ENCODE results near the gene AP4E1. TPM values are rescaled to one million over a fixed set of nuclear protein-coding genes. Genes with fewer than 3 reads are reported as not detected.
"Not testable (repeated sequence)": the region's sequence is repeated elsewhere in the genome, so short reads cannot be mapped to it uniquely, and the experiment has no call there.

The AP4E1 gene
- total RNA-seq, 1 donor from 2014 or later, result 10.1 TPM

DNA sequence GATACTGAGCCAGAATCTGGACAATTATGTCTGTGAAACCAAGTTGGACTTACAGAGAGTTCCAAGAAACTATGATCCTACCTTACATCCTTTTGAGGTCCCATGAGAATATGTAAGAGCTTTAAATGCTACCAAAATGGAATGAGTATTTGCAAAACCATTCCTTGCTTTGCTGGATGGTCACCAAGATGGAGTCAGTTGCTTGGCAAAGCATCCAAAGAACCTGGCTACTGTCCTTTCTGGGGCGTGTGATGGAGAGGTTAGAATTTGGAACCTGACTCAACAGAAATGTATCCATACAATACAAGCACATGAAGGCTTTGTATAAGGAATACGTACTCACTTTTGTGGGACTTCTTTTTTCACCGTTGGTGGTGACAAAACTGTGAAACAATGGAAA lies 36.2 kb downstream of the AP4E1 start:
- no peak for DNase-seq (ENCODE audit: low read depth in 2 of 2)

DNA sequence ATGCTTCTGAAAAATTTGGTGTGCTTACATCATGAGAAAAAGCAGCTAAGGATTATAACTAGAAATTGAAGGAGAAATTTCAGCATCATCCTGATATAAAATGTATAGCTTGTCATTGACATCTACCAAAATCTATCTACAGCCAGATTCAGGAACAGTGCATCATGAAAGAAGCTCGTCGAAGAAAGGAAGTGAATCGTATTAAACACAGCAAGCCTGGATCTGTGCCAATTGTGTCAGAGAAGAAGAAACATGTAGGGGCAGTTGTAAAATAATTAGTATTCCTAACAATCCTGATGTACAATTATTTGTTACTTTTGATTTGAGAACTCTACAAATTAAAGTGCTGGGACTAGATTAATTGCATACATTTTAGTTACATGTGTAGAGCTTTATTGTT lies 37.2 kb downstream of the AP4E1 start:
- peak; percentile 11 to 67 for DNase-seq (ENCODE audit: low read depth in 2 of 2)

DNA sequence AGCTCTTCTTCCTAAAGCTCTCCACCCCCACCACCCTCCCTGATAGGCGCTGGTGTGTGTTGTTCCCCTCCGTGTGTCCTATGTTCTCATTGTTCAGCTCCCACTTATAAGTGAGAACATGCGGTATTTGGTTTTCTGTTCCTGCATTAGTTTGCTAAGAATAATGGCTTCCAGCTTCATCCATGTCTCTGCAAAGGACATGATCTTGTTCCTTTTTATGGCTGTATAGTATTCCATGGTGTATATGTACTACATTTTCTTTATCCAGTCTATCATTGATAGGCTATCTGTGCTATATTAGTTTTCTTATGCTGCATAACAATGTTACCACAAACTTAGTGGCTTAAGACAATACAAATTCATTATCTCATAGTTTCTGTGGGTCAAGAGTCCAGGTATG lies 42.3 kb downstream of the AP4E1 start:
- not testable (repeated sequence) for DNase-seq (ENCODE audit: low read depth in 2 of 2)

DNA sequence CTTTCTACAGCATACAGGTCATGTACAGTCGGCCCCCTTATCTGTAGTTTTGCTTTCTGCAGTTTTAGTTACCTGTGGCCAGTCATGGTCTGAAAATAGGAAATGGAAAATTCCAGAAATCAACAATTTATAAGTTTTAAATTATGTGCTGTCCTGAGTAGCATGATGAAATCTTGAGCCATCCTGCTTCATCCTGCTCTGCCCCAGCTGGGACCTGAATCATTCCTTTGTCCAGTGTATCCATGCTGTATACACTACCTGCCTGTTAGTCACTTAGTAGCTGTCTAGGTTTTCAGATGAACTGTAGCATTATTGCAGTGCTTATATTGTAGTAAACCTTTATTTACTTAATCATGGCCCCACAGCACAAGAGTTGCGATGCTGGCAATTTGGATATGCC lies 44.8 kb downstream of the AP4E1 start:
- peak in 1 of 2 donors; percentile 4 for DNase-seq (ENCODE audit: low read depth in 2 of 2)

DNA sequence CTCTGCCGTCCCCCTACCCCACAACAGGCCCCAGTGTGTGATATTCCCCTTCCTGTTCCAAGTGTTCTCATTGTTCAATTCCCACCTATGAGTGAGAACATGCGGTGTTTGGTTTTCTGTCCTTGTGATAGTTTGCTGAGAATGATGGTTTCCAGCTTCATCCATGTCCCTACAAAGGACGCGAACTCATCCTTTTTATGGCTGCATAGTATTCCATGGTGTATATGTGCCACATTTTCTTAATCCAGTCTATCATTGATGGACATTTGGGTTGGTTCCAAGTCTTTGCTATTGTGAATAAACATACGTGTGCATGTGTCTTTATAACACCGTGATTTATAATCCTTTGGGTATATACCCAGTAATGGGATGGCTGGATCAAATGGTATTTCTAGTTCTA lies 46.4 kb downstream of the AP4E1 start:
- DNase-seq (ENCODE audit: low read depth in 2 of 2), result not testable (repeated sequence)

DNA sequence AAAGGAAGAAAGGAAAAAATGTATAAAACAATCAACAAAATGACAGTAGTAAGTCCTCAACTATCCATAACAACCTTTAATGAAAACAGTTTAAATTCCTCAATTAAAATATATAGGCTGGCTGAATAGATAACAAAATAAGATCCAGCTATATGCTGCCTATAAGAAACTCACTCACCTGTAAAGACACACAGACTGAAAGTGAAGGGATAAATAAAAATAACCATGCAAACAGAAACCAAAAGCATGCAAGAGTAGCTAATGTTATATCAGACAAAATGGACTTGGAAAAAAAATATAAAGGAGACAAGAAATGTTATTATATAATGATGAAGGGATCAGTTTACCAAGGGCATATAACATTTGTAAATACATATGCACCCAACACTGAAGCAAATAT lies 51.2 kb downstream of the AP4E1 start:
- DNase-seq (ENCODE audit: low read depth in 2 of 2), result no peak

DNA sequence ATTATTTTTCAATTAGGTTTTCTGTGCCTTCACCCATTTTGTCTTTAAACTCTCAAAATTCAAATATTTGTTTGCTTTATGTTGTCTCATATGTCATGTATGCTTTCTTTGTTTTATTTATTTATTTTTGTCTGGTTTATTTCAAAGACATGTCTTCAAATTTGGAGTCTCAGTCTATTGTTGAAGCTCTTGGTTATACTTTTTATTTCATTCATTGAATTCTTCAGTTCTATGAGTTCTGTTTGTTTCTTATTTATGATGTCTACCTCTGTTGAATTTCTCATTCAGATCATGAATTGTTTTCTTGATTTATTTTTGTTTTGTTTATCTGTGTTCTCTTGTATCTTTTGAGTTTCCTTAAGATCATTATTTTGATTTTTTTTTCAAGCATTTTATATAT lies 55.6 kb downstream of the AP4E1 start:
- no peak for DNase-seq (ENCODE audit: low read depth in 2 of 2)

DNA sequence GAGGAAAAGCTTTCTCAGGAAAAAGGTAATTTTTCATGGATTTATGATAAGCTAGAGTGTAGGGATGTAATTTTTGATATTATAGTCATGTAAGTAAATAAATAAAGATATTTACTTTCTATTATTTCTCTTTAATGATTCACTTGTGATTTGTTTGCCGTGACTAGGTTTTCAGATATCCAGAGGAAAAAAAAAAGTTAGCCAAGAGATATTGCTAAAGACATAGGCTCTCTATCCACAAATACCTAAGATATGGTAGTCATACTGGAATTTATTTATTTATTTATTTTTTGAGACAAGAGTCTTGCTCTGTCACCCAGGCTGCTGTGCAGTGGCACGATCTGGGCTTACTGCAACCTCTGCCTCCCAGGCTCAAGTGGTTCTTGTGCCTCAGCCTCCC lies 59.9 kb downstream of the AP4E1 start:
- no peak for DNase-seq (ENCODE audit: low read depth in 2 of 2)

DNA sequence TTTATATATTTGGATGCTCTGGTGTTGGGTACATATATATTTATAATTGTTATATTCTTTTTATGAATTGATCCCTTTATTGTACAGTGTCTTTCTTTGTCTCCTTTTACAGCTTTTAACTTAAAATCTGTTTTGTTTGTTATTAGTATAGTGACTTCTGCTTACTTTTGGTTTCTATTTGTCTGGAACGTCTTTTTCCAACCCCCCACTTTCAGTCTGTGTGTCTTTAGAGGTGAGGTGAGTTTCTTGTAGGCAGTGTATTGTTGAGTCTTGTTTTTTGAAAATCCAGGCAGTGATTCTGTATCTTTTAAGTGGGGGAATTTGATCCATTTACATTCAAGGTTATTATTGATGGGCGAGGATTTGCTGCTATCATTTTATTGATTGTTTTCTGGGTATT lies 62.0 kb downstream of the AP4E1 start:
- no peak for DNase-seq (ENCODE audit: low read depth in 2 of 2)

DNA sequence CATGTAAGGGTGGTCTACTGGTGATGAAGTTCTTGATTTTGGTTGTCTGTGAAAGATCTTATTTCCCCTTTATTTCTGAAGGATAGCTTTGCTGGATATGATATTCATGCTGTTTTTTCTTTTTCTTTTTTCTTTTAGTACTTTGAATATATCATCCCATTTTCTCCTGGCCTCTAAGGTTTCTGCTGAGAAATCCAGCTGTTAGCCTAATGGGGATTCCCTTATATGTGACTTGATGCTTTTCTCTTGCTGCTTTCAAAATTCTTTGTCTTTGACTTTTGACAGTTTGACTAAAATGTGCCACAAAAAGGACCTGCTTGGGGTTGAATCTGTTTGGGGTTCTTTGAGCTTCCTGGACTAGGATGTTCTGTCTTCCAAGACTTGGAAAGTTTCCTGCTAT lies 62.6 kb downstream of the AP4E1 start:
- no peak for DNase-seq (ENCODE audit: low read depth in 2 of 2)

DNA sequence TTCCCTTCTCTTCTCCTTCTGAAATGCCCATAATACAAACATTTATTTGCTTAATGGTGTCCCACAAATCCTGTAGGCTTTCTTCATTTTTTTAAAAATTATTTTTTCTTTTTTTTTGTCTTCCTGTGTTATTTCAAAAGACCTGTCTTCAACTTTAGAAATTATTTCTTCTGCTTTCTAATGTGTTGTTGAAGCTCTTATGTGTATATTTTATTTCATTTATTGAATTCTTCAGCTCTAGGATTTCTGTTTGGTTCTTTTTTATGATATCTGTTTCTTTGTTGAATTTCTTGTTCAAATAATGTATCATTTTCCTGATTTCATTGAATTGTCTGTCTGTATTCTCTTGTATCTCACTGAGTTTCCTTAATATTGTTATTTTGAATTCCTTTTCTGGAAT lies 63.1 kb downstream of the AP4E1 start:
- no peak for DNase-seq (ENCODE audit: low read depth in 2 of 2)

DNA sequence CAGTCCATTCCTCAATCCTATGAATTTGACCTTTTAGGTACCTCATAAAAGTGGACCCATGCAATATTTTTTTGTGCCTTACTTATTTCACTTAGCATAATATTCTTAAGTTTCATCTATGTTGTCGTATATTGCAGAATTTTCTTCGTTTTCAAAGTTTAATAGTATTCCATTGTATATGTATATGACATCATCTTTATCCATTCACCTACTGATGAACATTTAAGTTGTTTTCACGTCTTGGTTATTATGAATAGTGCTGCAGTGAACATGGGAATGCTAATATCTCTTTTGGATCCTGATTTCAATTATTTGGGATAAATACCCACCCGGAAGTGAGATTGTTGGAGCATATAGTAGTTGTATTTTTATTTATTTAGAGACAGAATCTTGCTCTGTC lies 65.1 kb downstream of the AP4E1 start:
- DNase-seq (ENCODE audit: low read depth in 2 of 2), result no peak

DNA sequence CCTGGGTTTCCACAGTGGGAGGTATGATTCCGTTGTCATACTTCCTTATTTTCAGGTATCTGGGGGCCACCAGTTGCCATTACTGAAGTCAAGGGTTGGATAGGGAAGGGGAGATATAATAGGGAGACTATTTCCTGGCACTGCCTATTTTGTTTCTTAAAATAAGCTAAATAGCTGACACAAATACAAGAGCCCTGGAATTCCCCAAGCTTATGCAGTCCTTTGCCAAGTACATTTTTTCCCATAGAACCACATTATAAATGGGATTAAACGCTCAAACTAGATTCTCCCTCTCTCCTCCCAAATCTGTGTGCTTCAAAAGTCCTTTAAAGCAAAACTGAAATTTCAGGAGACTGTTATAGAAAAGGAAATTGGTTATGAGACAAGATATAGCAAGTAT lies 68.7 kb downstream of the AP4E1 start:
- peak; percentile 36 to 41 for DNase-seq (ENCODE audit: low read depth in 2 of 2)

DNA sequence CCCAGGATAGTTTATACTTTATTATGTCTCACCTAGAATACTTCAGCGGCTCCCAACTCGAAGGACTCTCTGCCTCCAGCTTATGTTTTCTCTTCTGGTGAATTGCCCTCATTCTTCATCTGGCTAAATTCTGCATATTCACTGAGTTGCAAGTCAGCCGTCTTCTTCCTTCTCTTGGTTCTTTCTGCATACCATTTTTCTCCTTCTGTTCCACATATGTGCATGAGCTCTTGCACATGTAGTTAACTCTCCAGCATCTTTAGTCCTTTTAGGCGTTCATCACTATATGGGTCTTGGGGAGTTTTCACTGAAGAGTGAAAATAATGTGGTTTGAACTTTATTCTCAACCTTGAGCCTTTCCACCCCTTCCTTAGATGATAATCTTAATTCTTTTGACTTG lies 70.1 kb downstream of the AP4E1 start:
- DNase-seq (ENCODE audit: low read depth in 2 of 2), result no peak

DNA sequence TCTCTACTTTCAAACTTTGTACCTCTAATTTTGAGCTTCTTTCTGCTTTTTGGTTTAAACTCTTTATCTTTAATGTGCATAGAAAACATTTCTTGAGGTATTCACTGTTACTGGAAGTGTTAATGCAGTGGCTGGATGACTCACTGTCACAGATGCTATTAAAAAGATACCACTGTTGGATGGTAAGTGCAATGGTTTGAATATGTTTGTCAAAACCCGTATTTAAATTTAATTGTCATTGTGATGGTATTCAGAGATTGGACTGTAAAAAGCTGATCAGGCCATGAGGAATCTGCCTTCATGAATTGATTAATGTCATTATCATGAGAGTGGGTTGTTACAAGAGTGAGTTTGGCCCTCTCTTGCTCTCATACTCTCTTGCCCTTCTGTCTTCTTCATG lies 70.6 kb downstream of the AP4E1 start:
- no peak for DNase-seq (ENCODE audit: low read depth in 2 of 2)

DNA sequence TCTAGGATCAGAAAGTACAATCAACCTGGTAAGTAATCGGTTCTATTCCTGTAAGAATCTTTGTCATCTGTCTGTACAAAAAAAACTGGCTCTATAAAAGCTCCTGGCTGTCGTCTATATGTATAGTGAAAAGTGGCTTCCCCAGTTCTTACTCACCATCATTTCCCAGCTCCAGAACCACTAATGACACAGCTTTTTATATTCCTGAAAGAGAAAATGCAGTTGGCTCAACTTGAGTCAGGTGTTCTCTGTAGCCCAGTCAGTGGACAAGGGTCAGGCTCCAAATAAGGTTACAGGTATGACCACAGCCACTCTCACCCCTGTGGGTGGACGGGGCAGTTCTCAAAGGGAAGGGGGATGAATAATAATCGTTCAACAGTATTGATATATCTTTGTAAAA lies 85.1 kb downstream of the AP4E1 start:
- DNase-seq (ENCODE audit: low read depth in 2 of 2), result no peak

DNA sequence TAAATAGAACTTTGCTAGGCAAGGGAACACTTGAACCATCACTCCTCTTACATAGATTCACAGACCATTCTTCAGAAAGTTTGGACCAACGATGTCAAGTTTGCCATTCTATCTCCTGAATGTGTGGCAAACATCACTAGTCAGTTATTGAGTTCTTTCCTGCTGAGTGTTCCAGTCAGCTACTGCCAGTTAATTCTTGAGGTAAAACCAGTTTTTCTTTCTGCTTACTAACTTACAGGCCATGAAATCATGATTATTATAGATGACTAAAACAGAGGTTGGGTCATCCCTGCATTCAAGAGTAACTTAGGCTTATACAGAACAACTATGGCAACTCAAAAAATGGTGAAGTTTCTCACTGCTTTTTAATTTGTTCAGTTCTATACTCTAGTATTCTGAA lies 88.2 kb downstream of the AP4E1 start:
- DNase-seq (ENCODE audit: low read depth in 2 of 2), result no peak

DNA sequence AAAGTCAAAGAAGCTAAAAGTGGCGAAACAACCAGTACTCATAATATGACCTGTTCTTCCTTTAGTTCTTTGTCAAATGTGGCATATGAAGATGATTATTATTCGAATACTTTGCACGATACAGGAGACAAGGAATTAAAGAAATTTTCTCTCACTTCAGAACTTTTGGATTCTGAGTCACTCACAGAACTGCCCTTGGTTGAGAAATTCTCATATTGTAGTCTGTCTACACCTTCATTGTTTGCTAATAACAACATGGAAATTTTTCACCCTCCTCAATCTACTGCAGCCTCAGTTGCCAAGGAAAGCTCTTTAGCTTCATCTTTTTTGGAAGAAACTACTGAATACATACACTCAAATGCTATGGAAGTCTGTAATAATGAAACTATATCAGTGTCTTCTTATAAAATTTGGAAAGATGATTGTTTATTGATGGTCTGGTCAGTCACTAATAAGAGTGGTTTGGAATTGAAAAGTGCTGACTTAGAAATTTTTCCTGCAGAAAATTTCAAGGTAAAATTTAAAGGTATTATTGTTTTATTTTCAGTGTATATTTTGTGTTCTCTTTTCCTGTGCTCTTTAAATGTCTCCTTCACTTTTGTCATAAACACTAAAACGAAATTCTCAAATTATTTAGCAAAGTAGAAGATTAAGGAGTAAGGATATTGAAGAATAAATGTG lies 89.0 kb downstream of the AP4E1 start:
- DNase-seq (ENCODE audit: low read depth in 2 of 2), result no peak

DNA sequence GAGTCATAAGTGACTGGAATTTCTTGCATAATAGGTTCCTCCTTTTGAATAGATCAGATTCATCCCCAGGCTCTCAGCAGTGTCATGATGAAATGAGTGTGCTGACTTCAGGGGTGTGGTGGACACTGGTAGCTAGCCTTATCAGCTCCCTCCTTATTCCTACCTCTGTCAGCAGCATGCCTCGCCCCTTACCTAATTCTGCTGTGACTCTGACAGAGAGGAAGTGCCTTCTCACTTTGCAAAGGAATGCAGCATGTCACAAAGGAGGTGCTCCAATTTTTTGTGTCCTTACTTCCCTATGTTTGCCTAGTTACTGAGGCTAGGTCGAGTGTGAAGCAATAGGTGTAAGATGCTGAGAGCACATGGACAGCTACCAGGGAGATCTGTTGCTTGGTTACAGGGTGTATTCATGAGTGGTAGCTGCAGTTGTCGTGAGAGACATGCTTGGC lies 95.6 kb downstream of the AP4E1 start:
- no peak for DNase-seq (ENCODE audit: low read depth in 2 of 2)

DNA sequence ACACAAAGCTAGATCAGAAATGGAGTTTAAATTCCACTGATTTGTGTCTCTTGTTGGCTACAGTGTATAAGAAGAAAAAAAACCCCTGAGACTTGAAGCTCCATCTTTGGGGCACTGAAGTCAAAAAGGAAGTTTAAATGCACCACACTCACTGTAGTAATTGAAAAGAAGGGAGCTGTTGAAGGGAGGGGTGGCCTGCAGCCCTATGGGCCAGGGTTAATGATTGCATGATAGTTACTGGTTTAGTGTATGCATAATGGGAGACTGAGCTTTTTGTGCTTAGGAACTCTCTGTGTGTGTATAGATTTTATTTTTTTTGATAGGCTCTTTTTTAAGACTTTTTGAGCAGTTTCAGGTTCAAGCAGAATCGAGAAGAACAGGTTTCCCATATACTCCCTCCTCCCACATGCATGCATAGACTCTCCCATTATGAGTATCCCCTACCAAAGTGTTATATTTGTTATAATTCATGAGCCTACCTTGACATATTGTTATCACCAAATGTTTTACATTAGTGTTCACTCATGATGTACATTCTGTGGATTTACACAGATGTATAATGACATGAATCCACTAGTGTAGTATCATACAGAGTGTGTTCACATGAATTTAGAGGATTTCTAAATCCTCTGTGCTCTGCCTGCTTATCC lies 98.0 kb downstream of the AP4E1 start:
- DNase-seq (ENCODE audit: low read depth in 2 of 2), result no peak

DNA sequence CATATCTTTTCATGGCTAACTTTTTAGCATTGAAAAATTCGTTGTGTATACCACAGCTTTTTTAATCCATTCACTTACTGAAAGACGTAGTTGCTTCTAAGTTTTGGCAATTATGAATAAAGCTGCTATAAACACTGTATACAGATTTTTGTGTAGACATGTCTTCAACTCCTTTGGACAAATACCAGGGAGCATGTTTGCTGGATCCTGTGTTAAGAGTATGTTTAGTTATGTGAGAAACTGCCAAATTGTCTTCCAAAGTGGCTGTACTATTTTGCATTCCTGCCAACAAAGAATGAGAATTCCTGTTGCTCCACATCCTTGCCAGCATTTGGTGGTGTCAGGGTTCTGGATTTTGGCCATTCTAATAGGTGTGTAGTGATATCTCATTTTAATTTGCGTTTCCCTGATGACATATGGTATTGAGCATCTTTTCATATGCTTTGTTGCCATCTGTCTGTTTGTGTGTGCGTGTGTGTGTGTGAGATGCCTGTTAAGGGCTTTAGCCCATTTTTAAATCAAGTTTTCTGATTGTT lies 98.7 kb downstream of the AP4E1 start:
- no peak for DNase-seq (ENCODE audit: low read depth in 2 of 2)

DNA sequence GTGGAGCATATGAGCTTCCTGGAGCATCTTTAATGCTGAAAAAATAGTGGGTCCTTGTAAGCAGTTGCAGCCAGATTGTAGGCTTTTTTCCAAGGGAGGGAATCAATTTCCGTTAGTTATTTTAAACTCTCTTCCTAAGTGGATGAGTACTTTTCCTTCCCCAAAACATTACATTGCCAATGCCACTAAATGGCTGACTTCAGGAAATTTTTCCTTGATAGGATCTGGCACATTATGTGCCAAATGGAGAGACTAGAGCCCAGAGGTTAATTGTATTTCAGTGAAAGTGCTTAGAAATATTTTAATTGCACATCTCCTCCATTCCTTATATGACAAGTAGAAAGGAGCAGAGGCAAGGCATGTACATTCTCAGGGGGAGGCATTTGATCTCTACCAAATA lies 102.7 kb downstream of the AP4E1 start:
- DNase-seq (ENCODE audit: low read depth in 2 of 2), result peak in 1 of 2 donors; percentile 48

DNA sequence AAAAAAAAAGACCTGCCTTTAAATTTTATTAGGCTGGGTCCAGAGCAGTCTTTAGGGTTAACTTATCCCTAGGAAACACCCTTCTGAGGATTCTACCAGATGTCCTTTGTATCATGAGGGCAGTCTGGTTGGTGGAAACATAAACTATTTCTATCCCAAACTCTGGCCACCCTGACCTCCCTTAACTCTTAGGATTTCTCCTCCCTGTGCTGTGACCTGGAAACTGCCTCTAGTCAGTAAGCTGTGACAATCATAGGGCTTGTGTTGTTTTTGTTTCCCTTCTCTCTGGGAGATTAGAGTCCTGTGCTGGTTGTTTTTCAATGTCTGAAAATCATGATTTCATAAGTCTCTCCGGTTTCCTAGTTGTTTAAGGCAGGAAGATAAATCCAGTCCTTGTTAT lies 108.1 kb downstream of the AP4E1 start:
- peak in 1 of 2 donors; percentile 49 for DNase-seq (ENCODE audit: low read depth in 2 of 2)

Data from lung microvascular endothelial cell (primary cell).